Spleen (tissue), 7 donors: ENCODE data around the gene EPN3.

ENCODE experiments used
- POLR2A ChIP-seq, 3 donors: fragments of 450-650 bp; IDR thresholded peaks; one replicate each; pipeline ENCODE4 v1.5.1; 2017; ENCODE audit warnings: antibody characterized with exemption in 3 of 3, mild to moderate bottlenecking in 1 of 3
- POLR2AphosphoS5 ChIP-seq, 3 donors: sonication (generic); formaldehyde crosslinking; IDR thresholded peaks; one replicate each; pipeline ENCODE4 v1.5.1; 2017; ENCODE audit warnings: antibody characterized with exemption in 3 of 3
- TF ChIP-seq, protein P1 (sequence below), 11 experiments: fragments of 200-600 bp in 7 of 11; fragments of 450-650 bp in 4 of 11; sonication (generic) in 4 of 11; IDR thresholded peaks in 8 of 11; conservative IDR thresholded peaks in 3 of 11; 1 replicate in 7 of 11; 2 replicates in 4 of 11; pipeline versions ENCODE4 v1.4.0 to v1.8.0; 2016 to 2021; ENCODE audit warnings: antibody characterized with exemption in 11 of 11, inconsistent platforms in 4 of 11, mild to moderate bottlenecking in 1 of 11
- donor health status: DM: no; HTN: no; CAD: no; lungs with moderate emphysema.
- donor health status: DM: no; HTN: no; CAD: no.
- donor health status: DM: no; HTN: no; CAD: no.

DNA sequence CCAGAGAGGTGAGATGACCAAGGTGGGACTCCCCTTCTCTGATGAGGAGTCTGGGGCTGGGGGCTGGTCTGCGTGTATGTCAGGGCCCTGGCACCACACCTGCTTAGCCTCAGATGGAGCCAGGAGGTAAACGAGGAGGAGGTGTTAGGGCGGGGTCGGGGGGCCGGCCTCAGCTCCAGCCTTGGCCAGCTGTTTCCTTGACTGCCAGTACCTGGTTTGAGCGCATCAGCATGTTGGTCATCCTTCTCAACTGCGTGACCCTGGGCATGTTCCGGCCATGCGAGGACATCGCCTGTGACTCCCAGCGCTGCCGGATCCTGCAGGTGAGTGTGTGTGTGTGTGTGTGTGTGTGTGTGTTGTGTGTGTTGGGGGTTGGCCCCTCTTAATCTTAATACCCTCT lies 36.1 kb downstream of the EPN3 start:
- no peak for TF ChIP-seq POLR2A (IDR thresholded peaks at IDR 0.05)
- TF ChIP-seq, protein P1, sequence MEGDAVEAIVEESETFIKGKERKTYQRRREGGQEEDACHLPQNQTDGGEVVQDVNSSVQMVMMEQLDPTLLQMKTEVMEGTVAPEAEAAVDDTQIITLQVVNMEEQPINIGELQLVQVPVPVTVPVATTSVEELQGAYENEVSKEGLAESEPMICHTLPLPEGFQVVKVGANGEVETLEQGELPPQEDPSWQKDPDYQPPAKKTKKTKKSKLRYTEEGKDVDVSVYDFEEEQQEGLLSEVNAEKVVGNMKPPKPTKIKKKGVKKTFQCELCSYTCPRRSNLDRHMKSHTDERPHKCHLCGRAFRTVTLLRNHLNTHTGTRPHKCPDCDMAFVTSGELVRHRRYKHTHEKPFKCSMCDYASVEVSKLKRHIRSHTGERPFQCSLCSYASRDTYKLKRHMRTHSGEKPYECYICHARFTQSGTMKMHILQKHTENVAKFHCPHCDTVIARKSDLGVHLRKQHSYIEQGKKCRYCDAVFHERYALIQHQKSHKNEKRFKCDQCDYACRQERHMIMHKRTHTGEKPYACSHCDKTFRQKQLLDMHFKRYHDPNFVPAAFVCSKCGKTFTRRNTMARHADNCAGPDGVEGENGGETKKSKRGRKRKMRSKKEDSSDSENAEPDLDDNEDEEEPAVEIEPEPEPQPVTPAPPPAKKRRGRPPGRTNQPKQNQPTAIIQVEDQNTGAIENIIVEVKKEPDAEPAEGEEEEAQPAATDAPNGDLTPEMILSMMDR (IDR thresholded peaks at IDR 0.05 in 8 of 11, conservative IDR thresholded peaks at IDR 0.05 in 3 of 11) = no peak
- TF ChIP-seq POLR2AphosphoS5 (IDR thresholded peaks at IDR 0.05) = no peak
